Prostate gland (tissue), 2 donors: ENCODE measurements around the gene FBXO47. TPM values are rescaled to one million over a fixed set of nuclear protein-coding genes. Genes with fewer than 3 reads are reported as not detected.
A peak's percentile ranks its signal among the peaks of the same experiment; 100 is the strongest.

ENCODE experiments used
- DNase-seq: peaks from one replicate; pipeline ENCODE4 v3.0.0-alpha.2; 2019; ENCODE audit warnings: low spot score
- H3K27ac ChIP-seq, 2 donors: fragments of 200-600 bp; sonication (generic); 2 replicates each; pipeline ENCODE4 v1.5.1; 2017 to 2019
- H3K27me3 ChIP-seq: fragments of 200-600 bp; sonication (generic); replicated peaks from 2 replicates; pipeline ENCODE4 v1.5.1; 2019; ENCODE audit not compliant: insufficient read depth
- H3K36me3 ChIP-seq, 2 donors: fragments of 200-600 bp; sonication (generic); 1 replicate in 1 of 2; 2 replicates in 1 of 2; pipeline versions ENCODE4 v1.5.1 to v1.8.1; 2017 to 2019
- H3K4me1 ChIP-seq: fragments of 200-600 bp; sonication (generic); replicated peaks from 2 replicates; pipeline ENCODE4 v1.5.1; 2019
- H3K4me3 ChIP-seq, 2 donors: fragments of 200-600 bp; sonication (generic); 2 replicates each; pipeline ENCODE4 v1.5.1; 2017 to 2019
- H3K9me3 ChIP-seq: fragments of 200-600 bp; sonication (generic); 2 replicates; pipeline ENCODE4 v1.5.1; 2017
- CTCF ChIP-seq, 4 experiments: fragments of 200-600 bp in 2 of 4; fragments of 450-650 bp in 2 of 4; sonication (generic) in 2 of 4; IDR thresholded peaks; 1 replicate in 3 of 4; 2 replicates in 1 of 4; pipeline ENCODE4 v1.5.1; 2016 to 2019; ENCODE audit warnings: antibody characterized with exemption in 4 of 4, mild to moderate bottlenecking in 2 of 4, moderate library complexity in 2 of 4
- POLR2A ChIP-seq: fragments of 450-650 bp; IDR thresholded peaks from one replicate; pipeline ENCODE4 v1.6.1; 2016; ENCODE audit warnings: antibody characterized with exemption, mild to moderate bottlenecking
- POLR2AphosphoS5 ChIP-seq: sonication (generic); formaldehyde crosslinking; IDR thresholded peaks from one replicate; pipeline ENCODE4 v1.6.1; 2017; ENCODE audit warnings: antibody characterized with exemption
- WGBS: methylation state at CpG from one replicate; pipeline ENCODE4 v1.1.5; 2018; 5-methylcytosine and 5-hydroxymethylcytosine counted together
- intact Hi-C: fragments of 100-400 bp; cut with DNase I; formaldehyde crosslinking; loops from one replicate; pipeline ENCODE4 v1.14.2; 2022
- total RNA-seq, 2 donors: library from RNA; depleted of rRNA; stranded (reverse); fragments of >200 nt; gene quantifications; one replicate each; pipeline ENCODE4 v1.1.0, GENCODE V29; 2016

Gene FBXO47
- total RNA-seq, 2 donors from 2014 or later: 5.1 TPM; not detected in 1

DNA sequence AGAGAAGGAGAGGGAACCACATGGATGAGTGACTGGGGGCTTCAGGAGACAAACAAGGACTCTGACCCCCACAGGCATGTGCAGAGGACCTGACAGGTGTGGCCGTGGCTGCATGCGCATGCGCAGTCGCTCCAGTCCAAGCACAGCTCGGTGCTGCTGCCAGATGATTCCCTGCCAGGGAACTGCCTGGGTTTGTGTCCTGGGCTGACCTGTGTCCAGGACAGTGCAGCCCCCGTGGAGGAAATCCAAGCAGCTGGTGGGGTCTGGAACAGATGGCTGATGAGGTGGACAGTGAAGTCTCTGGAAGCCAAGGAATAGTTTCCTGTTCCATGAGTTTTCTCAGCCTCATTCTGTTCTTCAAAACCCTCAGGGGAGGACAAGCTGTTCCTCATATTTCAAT, 70.0 kb downstream of the FBXO47 start:
- DNase-seq: no peak
- Histone ChIP-seq H3K4me1 (no peaks in the 10 kb centered on the region), H3K9me3 (no peaks in the 10 kb centered on the region), H3K4me3 (no peak overlapping the region), H3K27ac (peak overlapping the region in 1 of 2 donors; percentile 39), H3K36me3 (peaks cover 0 to 3% of the 10 kb centered on the region in 2 donors), H3K27me3 (no peaks in the 10 kb centered on the region)
- TF ChIP-seq POLR2AphosphoS5 (no peak), CTCF (IDR thresholded peaks at IDR 0.05) (no peak), POLR2A (no peak)
- WGBS: 48% methylated on average over 6 of the region's 6 CpGs
- intact Hi-C loops: no loop called here

GRCh38 chr17:38896346-38896954, 70.8 kb downstream of the FBXO47 start:
- WGBS: 67% methylated on average over 13 of the region's 13 CpGs
- intact Hi-C loops: no loop called here
- DNase-seq: no peak
- H3K27me3 ChIP-seq: no peaks in the 10 kb centered on the region
- peaks cover 0 to 3% of the 10 kb centered on the region in 2 donors for H3K36me3 ChIP-seq
- H3K27ac ChIP-seq: peak overlapping the region in 1 of 2 donors; percentile 39
- H3K4me1 ChIP-seq: no peaks in the 10 kb centered on the region
- H3K9me3 ChIP-seq: no peaks in the 10 kb centered on the region
- TF ChIP-seq POLR2A: no peak
- TF ChIP-seq POLR2AphosphoS5: no peak
- TF ChIP-seq CTCF (IDR thresholded peaks at IDR 0.05): no peak
- H3K4me3 ChIP-seq: no peak overlapping the region

- TF ChIP-seq CTCF (IDR thresholded peaks at IDR 0.05): no peak
- TF ChIP-seq POLR2AphosphoS5: no peak
- no peak for TF ChIP-seq POLR2A
- no peaks in the 10 kb centered on the region for H3K4me1 ChIP-seq
- H3K9me3 ChIP-seq: no peaks in the 10 kb centered on the region
- peaks cover 0 to 3% of the 10 kb centered on the region in 2 donors for H3K36me3 ChIP-seq
- no peaks in the 10 kb centered on the region for H3K27me3 ChIP-seq
- H3K27ac ChIP-seq: no peak overlapping the region
- 73% methylated on average over 7 of the region's 7 CpGs for WGBS
- no peak for DNase-seq
- intact Hi-C loops: no loop called here
- no peak overlapping the region for H3K4me3 ChIP-seq
Observed at GRCh38 chr17:38894276-38894675, 72.9 kb downstream of the FBXO47 start.

GRCh38 chr17:38893607-38894006, 73.6 kb downstream of the FBXO47 start:
- Histone ChIP-seq H3K4me3 (no peak overlapping the region), H3K27me3 (no peaks in the 10 kb centered on the region), H3K4me1 (no peaks in the 10 kb centered on the region), H3K27ac (no peak overlapping the region), H3K9me3 (no peaks in the 10 kb centered on the region), H3K36me3 (peaks cover 0 to 3% of the 10 kb centered on the region in 2 donors)
- DNase-seq: no peak
- WGBS: 68% methylated on average over 6 of the region's 6 CpGs
- no peak for TF ChIP-seq CTCF (IDR thresholded peaks at IDR 0.05)
- no peak for TF ChIP-seq POLR2A
- no peak for TF ChIP-seq POLR2AphosphoS5
- intact Hi-C loops: no loop called here

GRCh38 chr17:38893113-38893512, 74.1 kb downstream of the FBXO47 start:
- H3K4me3 ChIP-seq: no peak overlapping the region
- H3K9me3 ChIP-seq: no peaks in the 10 kb centered on the region
- 79% methylated on average over 5 of the region's 5 CpGs for WGBS
- intact Hi-C loops: no loop called here
- no peak overlapping the region for H3K27ac ChIP-seq
- no peaks in the 10 kb centered on the region for H3K4me1 ChIP-seq
- DNase-seq: no peak
- no peaks in the 10 kb centered on the region for H3K36me3 ChIP-seq
- no peak for TF ChIP-seq POLR2A
- no peak for TF ChIP-seq CTCF (IDR thresholded peaks at IDR 0.05)
- no peak for TF ChIP-seq POLR2AphosphoS5
- H3K27me3 ChIP-seq: no peaks in the 10 kb centered on the region
